ENCODE results near the gene AHCYL2. TPM values are rescaled to one million over a fixed set of nuclear protein-coding genes. Genes with fewer than 3 reads are reported as not detected.

Gene AHCYL2
- total and polyA plus RNA-seq, 4 donors, result 2.0 to 10.0 (median 3.6) TPM

GRCh38 chr7:129191272-129191671 is 33.6 kb upstream of the AHCYL2 start:
- Histone ChIP-seq H3K27ac (ENCODE audit: low read depth in 1 of 2, low read length in 2 of 2) (no peak overlapping the region), H3K9me3 (ENCODE audit: control insufficient read depth in 4 of 4, low read length in 3 of 4) (no peaks in the 10 kb centered on the region), H3K36me3 (ENCODE audit: control insufficient read depth in 4 of 4, insufficient read depth in 3 of 4, low read depth in 1 of 4, low read length in 3 of 4) (no peaks in the 10 kb centered on the region), H3K4me3 (ENCODE audit: low read depth in 1 of 3, low read length in 3 of 3) (no peak overlapping the region), H3K4me1 (ENCODE audit: control insufficient read depth in 4 of 4, insufficient read depth in 4 of 4, low read length in 3 of 4) (peaks cover 1 to 38% (median 24%) of the 10 kb centered on the region in 4 donors), H3K9ac (ENCODE audit: low read depth in 1 of 2, low read length in 2 of 2) (no peak overlapping the region), H3K27me3 (ENCODE audit: control insufficient read depth in 4 of 4, insufficient read depth in 4 of 4, low read length in 3 of 4) (no peaks in the 10 kb centered on the region)
- no peak for DNase-seq (ENCODE audit: low spot score)
- 37% methylated on average over 3 of the region's 3 CpGs for WGBS
- no peak for TF ChIP-seq FOXA2 (IDR thresholded peaks at IDR 0.05)
- TF ChIP-seq SP1 (IDR thresholded peaks at IDR 0.05), result no peak
- TF ChIP-seq TAF1 (conservative IDR thresholded peaks at IDR 0.05), result no peak
- TF ChIP-seq RXRA (IDR thresholded peaks at IDR 0.05), result no peak
- TF ChIP-seq JUND (IDR thresholded peaks at IDR 0.05), result no peak
- no peak for TF ChIP-seq YY1 (IDR thresholded peaks at IDR 0.05)

GRCh38 chr7:129193892-129194291 is 30.9 kb upstream of the AHCYL2 start:
- Histone ChIP-seq H3K4me3 (ENCODE audit: low read depth in 1 of 3, low read length in 3 of 3) (no peak overlapping the region), H3K27ac (ENCODE audit: low read depth in 1 of 2, low read length in 2 of 2) (no peak overlapping the region), H3K9me3 (ENCODE audit: control insufficient read depth in 4 of 4, low read length in 3 of 4) (no peaks in the 10 kb centered on the region), H3K27me3 (ENCODE audit: control insufficient read depth in 4 of 4, insufficient read depth in 4 of 4, low read length in 3 of 4) (no peaks in the 10 kb centered on the region), H3K4me1 (ENCODE audit: control insufficient read depth in 4 of 4, insufficient read depth in 4 of 4, low read length in 3 of 4) (peaks cover 1 to 32% (median 19%) of the 10 kb centered on the region in 4 donors), H3K36me3 (ENCODE audit: control insufficient read depth in 4 of 4, insufficient read depth in 3 of 4, low read depth in 1 of 4, low read length in 3 of 4) (no peaks in the 10 kb centered on the region), H3K9ac (ENCODE audit: low read depth in 1 of 2, low read length in 2 of 2) (no peak overlapping the region)
- TF ChIP-seq NR2F2 (IDR thresholded peaks at IDR 0.05) (no peak), FOXA2 (IDR thresholded peaks at IDR 0.05) (no peak), FOXA1 (IDR thresholded peaks at IDR 0.05) (no peak), ATF3 (IDR thresholded peaks at IDR 0.05) (no peak), JUND (IDR thresholded peaks at IDR 0.05) (no peak), TAF1 (conservative IDR thresholded peaks at IDR 0.05) (no peak), EGR1 (IDR thresholded peaks at IDR 0.05; ENCODE audit: low read depth in 2 of 2) (no peak), ZBTB33 (IDR thresholded peaks at IDR 0.05) (no peak), YY1 (IDR thresholded peaks at IDR 0.05) (no peak), REST (IDR thresholded peaks at IDR 0.05) (no peak), CTCF (IDR thresholded peaks at IDR 0.05; ENCODE audit: low read depth, low read length, missing input control) (no peak), GABPA (IDR thresholded peaks at IDR 0.05 in 1 of 2, conservative IDR thresholded peaks at IDR 0.05 in 1 of 2) (no peak), RAD21 (IDR thresholded peaks at IDR 0.05) (no peak), HNF4A (conservative IDR thresholded peaks at IDR 0.05) (no peak), HNF4G (IDR thresholded peaks at IDR 0.05) (no peak), SP1 (IDR thresholded peaks at IDR 0.05) (no peak), RXRA (IDR thresholded peaks at IDR 0.05) (no peak), MAX (IDR thresholded peaks at IDR 0.05) (no peak)
- WGBS, result 94% methylated on average over 3 of the region's 3 CpGs
- DNase-seq (ENCODE audit: low spot score), result no peak
